CD4-positive, CD25-positive, alpha-beta regulatory T cell (primary cell): Measurements from ENCODE around the gene AP4E1. TPM values are rescaled to one million over a fixed set of nuclear protein-coding genes. Genes with fewer than 3 reads are reported as not detected.
A peak's percentile ranks its signal among the peaks of the same experiment; 100 is the strongest.

ENCODE experiments used
- ATAC-seq, 2 donors: fragments of 150-1000 bp; cut with Tn5 transposase; one replicate each; pipeline ENCODE4 v1.10.0; 2021; ENCODE audit warnings: low read depth in 2 of 2, moderate number of reproducible peaks in 2 of 2, moderate library complexity in 1 of 2
- DNase-seq, 3 donors: peaks; one replicate each; pipeline versions ENCODE4 v3.0.0 to v3.0.0-alpha.2; 2012 to 2022; ENCODE audit warnings: mixed read lengths in 1 of 3
- H3K27ac ChIP-seq: one replicate; pipeline ENCODE4 v1.7.0; 2013; ENCODE audit warnings: mild to moderate bottlenecking, low read length; ENCODE audit not compliant: insufficient read depth, poor library complexity, severe bottlenecking
- H3K27me3 ChIP-seq: one replicate; pipeline ENCODE4 v1.7.0; 2013; ENCODE audit warnings: low read length; ENCODE audit not compliant: control insufficient read depth, insufficient read depth
- H3K36me3 ChIP-seq: one replicate; pipeline ENCODE4 v1.7.0; 2013; ENCODE audit warnings: mild to moderate bottlenecking, low read length, moderate library complexity; ENCODE audit not compliant: control insufficient read depth, insufficient read depth
- H3K4me1 ChIP-seq: 2 replicates; pipeline ENCODE4 v1.7.0; 2013; ENCODE audit warnings: mild to moderate bottlenecking, low read length; ENCODE audit not compliant: insufficient read depth, control insufficient read depth, poor library complexity, severe bottlenecking
- H3K4me3 ChIP-seq: one replicate; pipeline ENCODE4 v1.7.0; 2013; ENCODE audit warnings: low read depth, mild to moderate bottlenecking, low read length, moderate library complexity
- H3K9me3 ChIP-seq, 2 experiments: 1 replicate in 1 of 2; 2 replicates in 1 of 2; pipeline ENCODE4 v1.7.0; 2013; ENCODE audit warnings: low read length in 2 of 2, mild to moderate bottlenecking in 1 of 2, moderate library complexity in 1 of 2; ENCODE audit not compliant: control insufficient read depth in 2 of 2
- H3K27ac Mint-ChIP-seq, 3 donors: one replicate each; pipeline ENCODE4 v1.8.0; 2020 to 2022; ENCODE audit warnings: mild to moderate bottlenecking in 3 of 3, mixed read lengths in 3 of 3, moderate library complexity in 2 of 3
- H3K27me3 Mint-ChIP-seq: one replicate; pipeline ENCODE4 v1.8.0; 2022; ENCODE audit warnings: mild to moderate bottlenecking, mixed read lengths
- H3K36me3 Mint-ChIP-seq: one replicate; pipeline ENCODE4 v1.8.0; 2020; ENCODE audit warnings: mixed read lengths
- H3K4me1 Mint-ChIP-seq, 4 donors: one replicate each; pipeline ENCODE4 v1.8.0; 2020 to 2022; ENCODE audit warnings: mixed read lengths in 4 of 4, mild to moderate bottlenecking in 1 of 4
- H3K4me3 Mint-ChIP-seq, 4 donors: one replicate each; pipeline ENCODE4 v1.8.0; 2020 to 2022; ENCODE audit warnings: mild to moderate bottlenecking in 4 of 4, mixed read lengths in 4 of 4, moderate library complexity in 3 of 4
- H3K9me3 Mint-ChIP-seq, 7 donors: one replicate each; pipeline ENCODE4 v1.8.0; 2020 to 2022; ENCODE audit warnings: mixed read lengths in 7 of 7, mild to moderate bottlenecking in 3 of 7, moderate library complexity in 2 of 7
- polyA plus RNA-seq, 4 donors: library from polyadenylated mRNA; unstranded; fragments of 300-500 nt; fragmentation: Illumina TruSeq; gene quantifications; one replicate each; pipeline ENCODE4 v1.2.3, GENCODE V29; 2021
- total RNA-seq: library from RNA; stranded (reverse); gene quantifications from one replicate; pipeline ENCODE4 v1.2.3, GENCODE V29; 2022

The AP4E1 gene
- total and polyA plus RNA-seq, 5 donors from 2014 or later = 3.0 to 9.5 (median 4.8) TPM

DNA sequence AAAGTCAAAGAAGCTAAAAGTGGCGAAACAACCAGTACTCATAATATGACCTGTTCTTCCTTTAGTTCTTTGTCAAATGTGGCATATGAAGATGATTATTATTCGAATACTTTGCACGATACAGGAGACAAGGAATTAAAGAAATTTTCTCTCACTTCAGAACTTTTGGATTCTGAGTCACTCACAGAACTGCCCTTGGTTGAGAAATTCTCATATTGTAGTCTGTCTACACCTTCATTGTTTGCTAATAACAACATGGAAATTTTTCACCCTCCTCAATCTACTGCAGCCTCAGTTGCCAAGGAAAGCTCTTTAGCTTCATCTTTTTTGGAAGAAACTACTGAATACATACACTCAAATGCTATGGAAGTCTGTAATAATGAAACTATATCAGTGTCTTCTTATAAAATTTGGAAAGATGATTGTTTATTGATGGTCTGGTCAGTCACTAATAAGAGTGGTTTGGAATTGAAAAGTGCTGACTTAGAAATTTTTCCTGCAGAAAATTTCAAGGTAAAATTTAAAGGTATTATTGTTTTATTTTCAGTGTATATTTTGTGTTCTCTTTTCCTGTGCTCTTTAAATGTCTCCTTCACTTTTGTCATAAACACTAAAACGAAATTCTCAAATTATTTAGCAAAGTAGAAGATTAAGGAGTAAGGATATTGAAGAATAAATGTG lies 89.0 kb downstream of the AP4E1 start:
- Histone ChIP-seq H3K4me1 (no peaks in the 10 kb centered on the region), H3K27ac (no peak overlapping the region), H3K9me3 (no peaks in the 10 kb centered on the region), H3K27me3 (no peaks in the 10 kb centered on the region), H3K36me3 (peaks cover 46% of the 10 kb centered on the region), H3K4me3 (no peak overlapping the region)
- Mint-ChIP-seq H3K36me3 (peaks cover 63% of the 10 kb centered on the region), H3K27me3 (no peaks in the 10 kb centered on the region), H3K4me3 (no peak overlapping the region), H3K9me3 (no peaks in the 10 kb centered on the region), H3K4me1 (peaks cover 0 to 15% (median 3%) of the 10 kb centered on the region in 4 donors), H3K27ac (no peak overlapping the region)
- DNase-seq = no peak
- no peak for ATAC-seq

DNA sequence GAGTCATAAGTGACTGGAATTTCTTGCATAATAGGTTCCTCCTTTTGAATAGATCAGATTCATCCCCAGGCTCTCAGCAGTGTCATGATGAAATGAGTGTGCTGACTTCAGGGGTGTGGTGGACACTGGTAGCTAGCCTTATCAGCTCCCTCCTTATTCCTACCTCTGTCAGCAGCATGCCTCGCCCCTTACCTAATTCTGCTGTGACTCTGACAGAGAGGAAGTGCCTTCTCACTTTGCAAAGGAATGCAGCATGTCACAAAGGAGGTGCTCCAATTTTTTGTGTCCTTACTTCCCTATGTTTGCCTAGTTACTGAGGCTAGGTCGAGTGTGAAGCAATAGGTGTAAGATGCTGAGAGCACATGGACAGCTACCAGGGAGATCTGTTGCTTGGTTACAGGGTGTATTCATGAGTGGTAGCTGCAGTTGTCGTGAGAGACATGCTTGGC lies 95.6 kb downstream of the AP4E1 start:
- no peaks in the 10 kb centered on the region for H3K27me3 Mint-ChIP-seq
- H3K4me3 Mint-ChIP-seq = no peak overlapping the region
- peaks cover 0 to 12% (median 0%) of the 10 kb centered on the region in 7 donors for H3K9me3 Mint-ChIP-seq
- H3K4me1 ChIP-seq = no peaks in the 10 kb centered on the region
- DNase-seq = no peak
- H3K4me3 ChIP-seq = no peak overlapping the region
- no peaks in the 10 kb centered on the region for H3K27me3 ChIP-seq
- H3K4me1 Mint-ChIP-seq = peaks cover 0 to 2% (median under 1%) of the 10 kb centered on the region in 4 donors
- H3K36me3 Mint-ChIP-seq = peaks cover 53% of the 10 kb centered on the region
- peak overlapping the region in 1 of 3 donors; percentile 33 for H3K27ac Mint-ChIP-seq
- no peak for ATAC-seq
- peaks cover 29% of the 10 kb centered on the region for H3K36me3 ChIP-seq
- no peak overlapping the region for H3K27ac ChIP-seq
- no peaks in the 10 kb centered on the region for H3K9me3 ChIP-seq

DNA sequence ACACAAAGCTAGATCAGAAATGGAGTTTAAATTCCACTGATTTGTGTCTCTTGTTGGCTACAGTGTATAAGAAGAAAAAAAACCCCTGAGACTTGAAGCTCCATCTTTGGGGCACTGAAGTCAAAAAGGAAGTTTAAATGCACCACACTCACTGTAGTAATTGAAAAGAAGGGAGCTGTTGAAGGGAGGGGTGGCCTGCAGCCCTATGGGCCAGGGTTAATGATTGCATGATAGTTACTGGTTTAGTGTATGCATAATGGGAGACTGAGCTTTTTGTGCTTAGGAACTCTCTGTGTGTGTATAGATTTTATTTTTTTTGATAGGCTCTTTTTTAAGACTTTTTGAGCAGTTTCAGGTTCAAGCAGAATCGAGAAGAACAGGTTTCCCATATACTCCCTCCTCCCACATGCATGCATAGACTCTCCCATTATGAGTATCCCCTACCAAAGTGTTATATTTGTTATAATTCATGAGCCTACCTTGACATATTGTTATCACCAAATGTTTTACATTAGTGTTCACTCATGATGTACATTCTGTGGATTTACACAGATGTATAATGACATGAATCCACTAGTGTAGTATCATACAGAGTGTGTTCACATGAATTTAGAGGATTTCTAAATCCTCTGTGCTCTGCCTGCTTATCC lies 98.0 kb downstream of the AP4E1 start:
- H3K4me1 Mint-ChIP-seq = no peaks in the 10 kb centered on the region
- peaks cover 50% of the 10 kb centered on the region for H3K36me3 Mint-ChIP-seq
- no peak for ATAC-seq
- peaks cover 0 to 20% (median 4%) of the 10 kb centered on the region in 7 donors for H3K9me3 Mint-ChIP-seq
- Histone ChIP-seq H3K4me1 (no peaks in the 10 kb centered on the region), H3K36me3 (peaks cover 22% of the 10 kb centered on the region), H3K4me3 (no peak overlapping the region), H3K27ac (no peak overlapping the region), H3K9me3 (no peaks in the 10 kb centered on the region), H3K27me3 (no peaks in the 10 kb centered on the region)
- H3K27ac Mint-ChIP-seq = peak overlapping the region in 2 of 3 donors; percentile 34 to 80
- DNase-seq = no peak
- no peaks in the 10 kb centered on the region for H3K27me3 Mint-ChIP-seq
- no peak overlapping the region for H3K4me3 Mint-ChIP-seq

DNA sequence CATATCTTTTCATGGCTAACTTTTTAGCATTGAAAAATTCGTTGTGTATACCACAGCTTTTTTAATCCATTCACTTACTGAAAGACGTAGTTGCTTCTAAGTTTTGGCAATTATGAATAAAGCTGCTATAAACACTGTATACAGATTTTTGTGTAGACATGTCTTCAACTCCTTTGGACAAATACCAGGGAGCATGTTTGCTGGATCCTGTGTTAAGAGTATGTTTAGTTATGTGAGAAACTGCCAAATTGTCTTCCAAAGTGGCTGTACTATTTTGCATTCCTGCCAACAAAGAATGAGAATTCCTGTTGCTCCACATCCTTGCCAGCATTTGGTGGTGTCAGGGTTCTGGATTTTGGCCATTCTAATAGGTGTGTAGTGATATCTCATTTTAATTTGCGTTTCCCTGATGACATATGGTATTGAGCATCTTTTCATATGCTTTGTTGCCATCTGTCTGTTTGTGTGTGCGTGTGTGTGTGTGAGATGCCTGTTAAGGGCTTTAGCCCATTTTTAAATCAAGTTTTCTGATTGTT lies 98.7 kb downstream of the AP4E1 start:
- Histone ChIP-seq H3K27ac (no peak overlapping the region), H3K4me1 (no peaks in the 10 kb centered on the region), H3K4me3 (no peak overlapping the region), H3K9me3 (no peaks in the 10 kb centered on the region), H3K36me3 (peaks cover 18% of the 10 kb centered on the region), H3K27me3 (no peaks in the 10 kb centered on the region)
- Mint-ChIP-seq H3K9me3 (peaks cover 0 to 20% (median 4%) of the 10 kb centered on the region in 7 donors), H3K4me3 (no peak overlapping the region), H3K27ac (peak overlapping the region in 1 of 3 donors; percentile 34), H3K4me1 (no peaks in the 10 kb centered on the region), H3K36me3 (peaks cover 45% of the 10 kb centered on the region), H3K27me3 (no peaks in the 10 kb centered on the region)
- ATAC-seq = no peak
- DNase-seq = no peak

- H3K9me3 Mint-ChIP-seq = peaks cover 0 to 20% (median 4%) of the 10 kb centered on the region in 7 donors
- Histone ChIP-seq H3K36me3 (peaks cover 6% of the 10 kb centered on the region), H3K4me3 (no peak overlapping the region), H3K27me3 (no peaks in the 10 kb centered on the region), H3K27ac (no peak overlapping the region), H3K4me1 (no peaks in the 10 kb centered on the region), H3K9me3 (no peaks in the 10 kb centered on the region)
- ATAC-seq (no peak), DNase-seq (no peak)
- H3K4me1 Mint-ChIP-seq = no peaks in the 10 kb centered on the region
- H3K27ac Mint-ChIP-seq = no peak overlapping the region
- no peaks in the 10 kb centered on the region for H3K27me3 Mint-ChIP-seq
- no peak overlapping the region for H3K4me3 Mint-ChIP-seq
- peaks cover 35% of the 10 kb centered on the region for H3K36me3 Mint-ChIP-seq
These were observed 102.7 kb downstream of the AP4E1 start for GRCh38 chr15:51011212-51011611.

- H3K27me3 ChIP-seq = no peaks in the 10 kb centered on the region
- no peak overlapping the region for H3K27ac ChIP-seq
- Mint-ChIP-seq H3K36me3 (peaks cover 4% of the 10 kb centered on the region), H3K27ac (no peak overlapping the region), H3K4me1 (no peaks in the 10 kb centered on the region), H3K27me3 (no peaks in the 10 kb centered on the region), H3K9me3 (peaks cover 0 to 12% (median 1%) of the 10 kb centered on the region in 7 donors), H3K4me3 (no peak overlapping the region)
- no peak overlapping the region for H3K4me3 ChIP-seq
- ATAC-seq (no peak), DNase-seq (no peak)
- H3K4me1 ChIP-seq = no peaks in the 10 kb centered on the region
- H3K9me3 ChIP-seq = no peaks in the 10 kb centered on the region
- H3K36me3 ChIP-seq = no peaks in the 10 kb centered on the region
These were observed 108.1 kb downstream of the AP4E1 start for GRCh38 chr15:51016615-51017014.

GRCh38 chr15:51022206-51022605 lies 113.7 kb downstream of the AP4E1 start:
- no peaks in the 10 kb centered on the region for H3K36me3 ChIP-seq
- no peaks in the 10 kb centered on the region for H3K4me1 ChIP-seq
- Mint-ChIP-seq H3K9me3 (peaks cover 0 to 12% (median 2%) of the 10 kb centered on the region in 7 donors), H3K36me3 (peaks cover 7% of the 10 kb centered on the region), H3K4me3 (no peak overlapping the region), H3K27me3 (no peaks in the 10 kb centered on the region), H3K4me1 (no peaks in the 10 kb centered on the region), H3K27ac (no peak overlapping the region)
- DNase-seq = no peak
- H3K9me3 ChIP-seq = no peaks in the 10 kb centered on the region
- H3K27me3 ChIP-seq = no peaks in the 10 kb centered on the region
- ATAC-seq = no peak
- H3K27ac ChIP-seq = no peak overlapping the region
- no peak overlapping the region for H3K4me3 ChIP-seq
